ENCODE data around the gene ITGB5.

GRCh38 chr3:124882816-124883747 lies 4.1 kb downstream of the ITGB5 start:
- TF ChIP-seq, protein P1, sequence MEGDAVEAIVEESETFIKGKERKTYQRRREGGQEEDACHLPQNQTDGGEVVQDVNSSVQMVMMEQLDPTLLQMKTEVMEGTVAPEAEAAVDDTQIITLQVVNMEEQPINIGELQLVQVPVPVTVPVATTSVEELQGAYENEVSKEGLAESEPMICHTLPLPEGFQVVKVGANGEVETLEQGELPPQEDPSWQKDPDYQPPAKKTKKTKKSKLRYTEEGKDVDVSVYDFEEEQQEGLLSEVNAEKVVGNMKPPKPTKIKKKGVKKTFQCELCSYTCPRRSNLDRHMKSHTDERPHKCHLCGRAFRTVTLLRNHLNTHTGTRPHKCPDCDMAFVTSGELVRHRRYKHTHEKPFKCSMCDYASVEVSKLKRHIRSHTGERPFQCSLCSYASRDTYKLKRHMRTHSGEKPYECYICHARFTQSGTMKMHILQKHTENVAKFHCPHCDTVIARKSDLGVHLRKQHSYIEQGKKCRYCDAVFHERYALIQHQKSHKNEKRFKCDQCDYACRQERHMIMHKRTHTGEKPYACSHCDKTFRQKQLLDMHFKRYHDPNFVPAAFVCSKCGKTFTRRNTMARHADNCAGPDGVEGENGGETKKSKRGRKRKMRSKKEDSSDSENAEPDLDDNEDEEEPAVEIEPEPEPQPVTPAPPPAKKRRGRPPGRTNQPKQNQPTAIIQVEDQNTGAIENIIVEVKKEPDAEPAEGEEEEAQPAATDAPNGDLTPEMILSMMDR (IDR thresholded peaks at IDR 0.05), result no peak
- TF ChIP-seq POLR2AphosphoS5 (IDR thresholded peaks at IDR 0.05), result no peak

All from suprapubic skin (tissue), 3 donors.